H1 (cell line): Measurements from ENCODE around the gene TTK. TPM values are rescaled to one million over a fixed set of nuclear protein-coding genes. Genes with fewer than 3 reads are reported as not detected.

Experiments
- CTCF ChIA-PET: fragments of 300-600 bp; sonication (Branson Sonifier 250); formaldehyde crosslinking; loops from one replicate; lab custom pipeline; 2021; ENCODE audit not compliant: partially characterized antibody; lab: Charles Lee
- POLR2A ChIA-PET: fragments of 300-600 bp; sonication (Branson Sonifier 250); formaldehyde crosslinking; loops from one replicate; lab custom pipeline; 2021; ENCODE audit warnings: inconsistent platforms; ENCODE audit not compliant: partially characterized antibody; lab: Charles Lee
- DNase-seq, 2 experiments: peaks; one replicate each; pipeline versions ENCODE4 v3.0.0 to v3.0.0-alpha.2; 2010 to 2022; ENCODE audit warnings: low spot score in 2 of 2, low read depth in 1 of 2, mixed read lengths in 1 of 2
- FAIRE-seq: peaks from 2 replicates; lab custom pipeline; 2011; peaks lifted over from hg19 to GRCh38; lab: Jason Lieb, UNC
- H2AFZ ChIP-seq: 2 replicates; pipeline ENCODE4 v1.8.1; 2012; ENCODE audit warnings: low read length, inconsistent platforms
- H2AK5ac ChIP-seq: 2 replicates; pipeline ENCODE4 v1.6.1; 2013; ENCODE audit warnings: low read depth, low read length
- H2BK120ac ChIP-seq: replicated peaks from 2 replicates; pipeline ENCODE3; 2013; ENCODE audit warnings: low read depth, low read length, inconsistent platforms
- H2BK12ac ChIP-seq: 2 replicates; pipeline ENCODE4 v1.6.1; 2013; ENCODE audit warnings: low read depth, low read length
- H2BK15ac ChIP-seq: 2 replicates; pipeline ENCODE4 v1.6.1; 2013; ENCODE audit warnings: low read length
- H2BK20ac ChIP-seq: 2 replicates; pipeline ENCODE4 v1.6.1; 2013; ENCODE audit warnings: low read length
- H2BK5ac ChIP-seq: 2 replicates; pipeline ENCODE4 v1.6.1; 2013; ENCODE audit warnings: low read depth, low read length
- H3K14ac ChIP-seq: 2 replicates; pipeline ENCODE4 v1.6.1; 2013; ENCODE audit warnings: inconsistent platforms; ENCODE audit not compliant: insufficient read length
- H3K18ac ChIP-seq: 2 replicates; pipeline ENCODE4 v1.6.1; 2013; ENCODE audit warnings: low read length; ENCODE audit errors: extremely low read depth
- H3K23ac ChIP-seq: 2 replicates; pipeline ENCODE4 v1.6.1; 2013; ENCODE audit warnings: inconsistent platforms; ENCODE audit not compliant: insufficient read length
- H3K23me2 ChIP-seq: 2 replicates; pipeline ENCODE4 v1.6.1; 2013; ENCODE audit warnings: low read depth, low read length
- H3K27ac ChIP-seq: 2 replicates; pipeline ENCODE4 v1.6.1; 2011; ENCODE audit warnings: low read depth, low read length, inconsistent platforms
- H3K27me3 ChIP-seq, 4 experiments: replicated peaks in 1 of 4; 1 replicate in 1 of 4; 2 replicates in 3 of 4; pipeline versions ENCODE4 v1.6.1 to v1.8.1; 2011 to 2013; ENCODE audit warnings: low read length in 3 of 4, mild to moderate bottlenecking in 3 of 4, inconsistent platforms in 2 of 4, mixed read lengths in 2 of 4, moderate library complexity in 1 of 4; ENCODE audit not compliant: control insufficient read depth in 3 of 4, insufficient read depth in 3 of 4; ENCODE audit errors: extremely low read depth in 1 of 4
- H3K36me3 ChIP-seq, 4 experiments: 2 replicates each; pipeline versions ENCODE4 v1.6.1 to v1.8.1; 2011 to 2013; ENCODE audit warnings: mild to moderate bottlenecking in 4 of 4, low read length in 3 of 4, moderate library complexity in 2 of 4, control low read depth in 1 of 4, inconsistent platforms in 1 of 4; ENCODE audit not compliant: insufficient read depth in 4 of 4, control insufficient read depth in 2 of 4
- H3K4ac ChIP-seq: replicated peaks from 2 replicates; pipeline ENCODE3; 2013; ENCODE audit warnings: low read length, low read depth, mixed read lengths, inconsistent platforms; ENCODE audit not compliant: insufficient read length
- H3K4me1 ChIP-seq, 4 experiments: replicated peaks in 1 of 4; 1 replicate in 1 of 4; 2 replicates in 3 of 4; pipeline versions ENCODE4 v1.6.1 to v1.8.1; 2011 to 2013; ENCODE audit warnings: low read length in 3 of 4, inconsistent platforms in 2 of 4, mixed read lengths in 1 of 4; ENCODE audit not compliant: insufficient read depth in 4 of 4, control insufficient read depth in 3 of 4
- H3K4me2 ChIP-seq, 2 experiments: 2 replicates each; pipeline versions ENCODE4 v1.6.1 to v1.8.1; 2011 to 2013; ENCODE audit warnings: low read depth in 2 of 2, low read length in 2 of 2, control low read depth in 1 of 2, inconsistent platforms in 1 of 2, mild to moderate bottlenecking in 1 of 2; ENCODE audit not compliant: insufficient read depth in 1 of 2
- H3K4me3 ChIP-seq, 4 experiments: fragments of 200-600, 300-600 bp in 1 of 4; sonication (generic), shearing (Covaris generic), sonication (Bioruptor Twin) in 1 of 4; 2 replicates each; pipeline versions ENCODE4 v1.5.1 to v1.8.1; 2011 to 2016; ENCODE audit warnings: low read length in 4 of 4, low read depth in 3 of 4, control low read depth in 2 of 4, inconsistent platforms in 2 of 4, mild to moderate bottlenecking in 2 of 4, mixed read lengths in 1 of 4, moderate library complexity in 1 of 4; ENCODE audit not compliant: insufficient read depth in 2 of 4; ENCODE audit errors: extremely low read depth in 1 of 4
- H3K56ac ChIP-seq: replicated peaks from 2 replicates; pipeline ENCODE3; 2013; ENCODE audit warnings: low read depth, mild to moderate bottlenecking, mixed read lengths, low read length, inconsistent platforms; ENCODE audit not compliant: insufficient read length
- H3K79me1 ChIP-seq: 2 replicates; pipeline ENCODE4 v1.6.1; 2013; ENCODE audit warnings: low read depth, low read length, control low read depth
- H3K79me2 ChIP-seq, 2 experiments: 2 replicates each; pipeline versions ENCODE4 v1.6.1 to v1.8.1; 2012 to 2013; ENCODE audit warnings: low read length in 2 of 2, mild to moderate bottlenecking in 2 of 2, inconsistent platforms in 1 of 2; ENCODE audit not compliant: insufficient read depth in 2 of 2, control insufficient read depth in 1 of 2
- H3K9ac ChIP-seq, 4 experiments: replicated peaks in 1 of 4; 1 replicate in 1 of 4; 2 replicates in 3 of 4; pipeline versions ENCODE4 v1.6.1 to v1.8.1; 2011 to 2013; ENCODE audit warnings: low read depth in 3 of 4, low read length in 3 of 4, control low read depth in 2 of 4, mild to moderate bottlenecking in 2 of 4, moderate library complexity in 2 of 4, inconsistent platforms in 1 of 4; ENCODE audit errors: extremely low read depth in 1 of 4
- H3K9me3 ChIP-seq, 2 experiments: 2 replicates each; pipeline versions ENCODE4 v1.6.1 to v1.8.1; 2012 to 2013; ENCODE audit warnings: mild to moderate bottlenecking in 2 of 2, moderate library complexity in 2 of 2, control low read depth in 1 of 2, inconsistent platforms in 1 of 2, low read depth in 1 of 2, low read length in 1 of 2, mixed read lengths in 1 of 2; ENCODE audit not compliant: insufficient read depth in 2 of 2
- H4K20me1 ChIP-seq, 2 experiments: replicated peaks in 1 of 2; 2 replicates each; pipeline versions ENCODE3 to v1.8.1; 2011 to 2013; ENCODE audit warnings: inconsistent platforms in 2 of 2, low read length in 2 of 2, mild to moderate bottlenecking in 1 of 2; ENCODE audit not compliant: insufficient read depth in 2 of 2, control insufficient read depth in 1 of 2
- H4K5ac ChIP-seq: 2 replicates; pipeline ENCODE4 v1.6.1; 2013; ENCODE audit warnings: low read length, low read depth, mixed read lengths, inconsistent platforms; ENCODE audit not compliant: insufficient read length
- H4K8ac ChIP-seq: 2 replicates; pipeline ENCODE4 v1.8.0; 2013; ENCODE audit warnings: mild to moderate bottlenecking, moderate library complexity, low read length, inconsistent platforms; ENCODE audit not compliant: insufficient read depth; ENCODE audit errors: extremely low read depth
- H4K91ac ChIP-seq: replicated peaks from 2 replicates; pipeline ENCODE3; 2013; ENCODE audit warnings: low read length, mixed read lengths, inconsistent platforms; ENCODE audit not compliant: insufficient read length
- BCL11A ChIP-seq, 2 experiments: IDR thresholded peaks; one replicate each; pipeline ENCODE4 v1.6.1; 2011; ENCODE audit warnings: low read depth in 2 of 2, low read length in 2 of 2, mild to moderate bottlenecking in 2 of 2
- CBX5 ChIP-seq: fragments of 300-800, 300-1000 bp; sonication (generic); IDR thresholded peaks from 2 replicates; pipeline ENCODE4 v1.7.1; 2016; ENCODE audit warnings: antibody characterized with exemption, low read length, low read depth
- CBX8 ChIP-seq: fragments of 300-800, 300-1000 bp; sonication (generic); IDR thresholded peaks from 2 replicates; pipeline ENCODE4 v1.7.1; 2016; ENCODE audit warnings: low read depth, low read length, borderline replicate concordance
- EP300 ChIP-seq, 2 experiments: IDR thresholded peaks; 1 replicate in 1 of 2; 2 replicates in 1 of 2; pipeline ENCODE4 v1.6.1; 2011 to 2012; ENCODE audit warnings: low read depth in 2 of 2, low read length in 2 of 2, mild to moderate bottlenecking in 2 of 2, borderline replicate concordance in 1 of 2, inconsistent platforms in 1 of 2, moderate library complexity in 1 of 2
- FOSL1 ChIP-seq: IDR thresholded peaks from 2 replicates; pipeline ENCODE4 v1.6.1; 2011; ENCODE audit warnings: mild to moderate bottlenecking, low read depth, low read length, moderate library complexity; ENCODE audit not compliant: insufficient read depth
- KDM5A ChIP-seq: fragments of 200-600 bp; IDR thresholded peaks from 2 replicates; pipeline ENCODE4 v1.7.1; 2012; ENCODE audit warnings: mild to moderate bottlenecking, low read length, inconsistent platforms, mixed read lengths
- MAFK ChIP-seq: IDR thresholded peaks from 2 replicates; pipeline ENCODE4 v1.6.1; 2012; ENCODE audit warnings: low read depth, mild to moderate bottlenecking, improper control_type of control experiment, low read length
- POLR2A ChIP-seq, 2 experiments: IDR thresholded peaks; 1 replicate in 1 of 2; 2 replicates in 1 of 2; pipeline ENCODE4 v1.6.1; 2011; ENCODE audit warnings: low read depth in 2 of 2, low read length in 2 of 2, mild to moderate bottlenecking in 2 of 2; ENCODE audit errors: control extremely low read depth in 1 of 2
- POU5F1 ChIP-seq: IDR thresholded peaks from 2 replicates; pipeline ENCODE4 v1.6.1; 2011; ENCODE audit warnings: low read depth, mild to moderate bottlenecking, low read length, moderate library complexity
- RXRA ChIP-seq: IDR thresholded peaks from 2 replicates; pipeline ENCODE4 v1.6.1; 2011; ENCODE audit warnings: low read depth, mild to moderate bottlenecking, low read length, moderate library complexity; ENCODE audit not compliant: insufficient read depth
- SP1 ChIP-seq: IDR thresholded peaks from 2 replicates; pipeline ENCODE4 v1.6.1; 2011; ENCODE audit warnings: low read depth, low read length
- SP2 ChIP-seq: IDR thresholded peaks from 2 replicates; pipeline ENCODE4 v1.6.1; 2012; ENCODE audit warnings: mild to moderate bottlenecking, low read length, inconsistent platforms
- SP4 ChIP-seq: IDR thresholded peaks from 2 replicates; pipeline ENCODE4 v1.6.1; 2012; ENCODE audit warnings: low read length, inconsistent platforms
- TAF1 ChIP-seq: IDR thresholded peaks from 2 replicates; pipeline ENCODE4 v1.6.1; 2011; ENCODE audit warnings: mild to moderate bottlenecking, low read depth, low read length
- YY1 ChIP-seq: IDR thresholded peaks from 2 replicates; pipeline ENCODE4 v1.6.1; 2011; ENCODE audit warnings: low read depth, mild to moderate bottlenecking, low read length
- WGBS, 2 experiments: shearing (Covaris generic) in 1 of 2; methylation state at CpG; one replicate each; pipeline versions ENCODE4 v1.1.6 to v1.1.7; 2013 to 2015; ENCODE audit warnings: low lambda C conversion rate in 2 of 2, mixed read lengths in 2 of 2, inconsistent platforms in 1 of 2, low coverage in 1 of 2, missing lambda C conversion rate in 1 of 2; ENCODE audit not compliant: insufficient replicate concordance in 2 of 2, insufficient coverage in 1 of 2, insufficient read length in 1 of 2; ENCODE audit errors: extremely low coverage in 1 of 2, missing lambda C conversion rate in 1 of 2; 5-methylcytosine and 5-hydroxymethylcytosine counted together
- polyA plus RNA-seq, 7 experiments: library from polyadenylated mRNA; depleted of rRNA in 3 of 7; stranded (reverse) in 5 of 7; unstranded in 2 of 7; fragments of >200 nt in 5 of 7; fragments of 200-250 nt in 2 of 7; gene quantifications; 1 replicate in 5 of 7; 2 replicates in 1 of 7; 4 replicates in 1 of 7; pipeline versions ENCODE4 v1.2.1 to v1.2.3, GENCODE V29; 2011 to 2013; ENCODE audit warnings: missing spikeins in 2 of 7, mixed read lengths in 2 of 7
- total RNA-seq: library from RNA; stranded (reverse); fragmentation: NEBNext Ultra II Directional; extraction: Animal tissue kit (Norgen Biotek cat#: 25700); gene quantifications from 2 replicates; pipeline ENCODE4 v1.2.1, GENCODE V29; 2021

Gene TTK
- total and polyA plus RNA-seq, 2 of the 8 experiments (the other 6 are each of a cell fraction or from before 2014, with no cell fraction given): 11.9 to 63.2 TPM

DNA sequence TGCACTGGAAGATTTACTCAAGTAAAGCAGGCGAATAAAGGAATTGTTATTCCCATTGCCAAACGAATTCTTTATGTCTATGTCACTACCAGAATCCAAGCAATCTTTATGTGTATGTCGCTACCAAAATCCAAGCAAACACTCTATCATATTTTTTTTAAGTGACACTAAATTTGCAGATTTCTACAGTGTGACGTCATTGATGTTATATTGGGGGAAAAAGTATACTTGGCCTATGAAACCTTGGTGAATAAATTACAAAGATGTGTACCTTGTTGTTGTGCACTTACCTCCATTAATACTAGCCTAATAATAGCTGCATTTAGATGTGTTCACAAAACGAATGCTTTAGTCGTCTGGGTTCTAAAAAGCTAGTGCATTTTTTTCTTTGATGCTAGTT, 957 bp downstream of the TTK start:
- Histone ChIP-seq H3K4me3 (peak overlapping the region; percentile 72 to 92 (median 84)), H3K9ac (peak overlapping the region; percentile 76 to 93 (median 91); a peak in 5 of 7 replicates), H4K8ac (no peak overlapping the region), H4K91ac (no peak overlapping the region), H2AFZ (no peak overlapping the region), H4K5ac (no peak overlapping the region), H3K36me3 (peaks cover 3 to 30% (median 18%) of the 10 kb centered on the region in 4 experiments; a peak in 7 of 8 replicates), H3K79me1 (no peaks in the 10 kb centered on the region), H2BK20ac (no peak overlapping the region), H3K27me3 (no peaks in the 10 kb centered on the region), H3K4me1 (peaks cover 0 to 4% (median 3%) of the 10 kb centered on the region in 4 experiments; a peak in 4 of 7 replicates), H3K23ac (no peak overlapping the region), H2BK12ac (no peak overlapping the region), H3K23me2 (peaks cover 10% of the 10 kb centered on the region), H2BK5ac (no peak overlapping the region), H3K4me2 (peak overlapping the region; percentile 77 to 80), H2AK5ac (no peak overlapping the region), H2BK120ac (no peak overlapping the region), H3K79me2 (peaks cover 0 to 26% of the 10 kb centered on the region in 2 experiments; a peak in 3 of 4 replicates), H3K56ac (no peak overlapping the region), H3K14ac (no peak overlapping the region), H3K4ac (no peak overlapping the region), H3K9me3 (no peaks in the 10 kb centered on the region), H3K18ac (no peak overlapping the region), H3K27ac (no peak overlapping the region), H2BK15ac (no peak overlapping the region), H4K20me1 (peaks cover 0 to 2% of the 10 kb centered on the region in 2 experiments)
- DNase-seq (no peak), FAIRE-seq (no peak)
- 65% methylated on average over 6 of the region's 6 CpGs; no CpG with 5 or more reads in 1 of the 2 experiments for WGBS, 2 experiments
- ChIA-PET CTCF (interaction anchor here (1.3 to 2.0 kb wide), 2 partner anchors 56 to 59 kb away, joined by 6 to 9 read pairs; no protein-coding TSS in a partner anchor), POLR2A (interaction anchor here (1.6 kb wide), 1 partner anchor 15 kb away, joined by 4 read pairs; no protein-coding TSS in a partner anchor)
- no peak for TF ChIP-seq EP300 (IDR thresholded peaks at IDR 0.05; ENCODE audit: borderline replicate concordance in 1 of 2, low read depth in 2 of 2, low read length in 2 of 2)
- no peak for TF ChIP-seq TAF1
- TF ChIP-seq FOSL1: no peak
- no peak for TF ChIP-seq YY1
- TF ChIP-seq POLR2A (IDR thresholded peaks at IDR 0.05; ENCODE audit: control extremely low read depth in 1 of 2, low read depth in 2 of 2, low read length in 2 of 2): no peak
- no peak for TF ChIP-seq RXRA
- TF ChIP-seq POU5F1: no peak
- TF ChIP-seq CBX8: no peak
- TF ChIP-seq SP4: no peak
- TF ChIP-seq KDM5A: no peak
- no peak for TF ChIP-seq CBX5
- no peak for TF ChIP-seq MAFK
- TF ChIP-seq BCL11A (IDR thresholded peaks at IDR 0.05; ENCODE audit: low read depth in 2 of 2, low read length in 2 of 2): no peak
- no peak for TF ChIP-seq SP1
- no peak for TF ChIP-seq SP2
